T-cell (primary cell): ENCODE measurements around the gene DCAF11. TPM values are rescaled to one million over a fixed set of nuclear protein-coding genes. Genes with fewer than 3 reads are reported as not detected.

Source experiments
- ATAC-seq, 4 experiments: fragments of 200-7000 bp in 3 of 4; fragments of 150-1000 bp in 1 of 4; cut with Tn5 transposase; replicated peaks in 1 of 4; 1 replicate in 3 of 4; 2 replicates in 1 of 4; pipeline ENCODE4 v1.10.0; 2021; ENCODE audit warnings: moderate library complexity in 3 of 4, mild to moderate bottlenecking in 2 of 4, moderate number of reproducible peaks in 1 of 4
- CTCF ChIA-PET, 2 donors: fragments of 300-600 bp; sonication (Branson Sonifier 250); formaldehyde crosslinking; loops; one replicate each; lab custom pipeline; 2022; ENCODE audit warnings: antibody characterized with exemption in 2 of 2; lab: Charles Lee
- POLR2A ChIA-PET, 2 donors: fragments of 300-600 bp; sonication (Branson Sonifier 250); formaldehyde crosslinking; loops; one replicate each; lab custom pipeline; 2022; ENCODE audit warnings: antibody characterized with exemption in 2 of 2; lab: Charles Lee
- DNase-seq, 35 experiments: peaks; one replicate each; pipeline versions ENCODE4 v3.0.0 to v3.0.0-alpha.2; 2013 to 2023
- H3K27ac ChIP-seq: one replicate; pipeline ENCODE4 v1.5.1; 2013; ENCODE audit warnings: low read length
- H3K27me3 ChIP-seq, 2 experiments: replicated peaks in 1 of 2; 1 replicate in 1 of 2; 2 replicates in 1 of 2; pipeline versions ENCODE4 v1.6.1 to v1.7.0; 2013; ENCODE audit warnings: low read length in 1 of 2, mixed read lengths in 1 of 2; ENCODE audit not compliant: control insufficient read depth in 2 of 2, insufficient read depth in 2 of 2; ENCODE audit errors: extremely low read depth in 1 of 2
- H3K36me3 ChIP-seq, 2 donors: 1 replicate in 1 of 2; 2 replicates in 1 of 2; pipeline versions ENCODE4 v1.6.1 to v1.7.0; 2013; ENCODE audit warnings: low read length in 1 of 2; ENCODE audit not compliant: control insufficient read depth in 2 of 2, insufficient read depth in 1 of 2; ENCODE audit errors: extremely low read depth in 1 of 2
- H3K4me1 ChIP-seq, 2 experiments: 1 replicate in 1 of 2; 2 replicates in 1 of 2; pipeline versions ENCODE4 v1.6.1 to v1.7.0; 2013; ENCODE audit warnings: low read length in 2 of 2, mixed read lengths in 1 of 2; ENCODE audit not compliant: insufficient read depth in 2 of 2, control insufficient read depth in 1 of 2; ENCODE audit errors: extremely low read depth in 1 of 2
- H3K4me3 ChIP-seq, 2 donors: 1 replicate in 1 of 2; 2 replicates in 1 of 2; pipeline versions ENCODE4 v1.5.1 to v1.7.0; 2013; ENCODE audit warnings: mild to moderate bottlenecking in 2 of 2, low read length in 1 of 2, moderate library complexity in 1 of 2; ENCODE audit not compliant: control insufficient read depth in 1 of 2; ENCODE audit errors: extremely low read depth in 1 of 2
- H3K9me3 ChIP-seq: 2 replicates; pipeline ENCODE4 v1.7.0; 2013
- H3K27ac Mint-ChIP-seq, 2 donors: one replicate each; pipeline ENCODE4 v1.8.0; 2020 to 2021; ENCODE audit warnings: mild to moderate bottlenecking in 2 of 2, mixed read lengths in 2 of 2
- H3K27me3 Mint-ChIP-seq, 2 donors: one replicate each; pipeline ENCODE4 v1.8.0; 2021 to 2022; ENCODE audit warnings: mixed read lengths in 2 of 2
- H3K36me3 Mint-ChIP-seq: one replicate; pipeline ENCODE4 v1.8.0; 2021; ENCODE audit warnings: mixed read lengths
- H3K4me1 Mint-ChIP-seq, 3 donors: one replicate each; pipeline ENCODE4 v1.8.0; 2020 to 2022; ENCODE audit warnings: mixed read lengths in 3 of 3, mild to moderate bottlenecking in 1 of 3
- H3K4me3 Mint-ChIP-seq, 3 donors: one replicate each; pipeline ENCODE4 v1.8.0; 2020 to 2022; ENCODE audit warnings: mild to moderate bottlenecking in 3 of 3, mixed read lengths in 3 of 3, moderate library complexity in 3 of 3
- H3K9me3 Mint-ChIP-seq, 3 donors: one replicate each; pipeline ENCODE4 v1.8.0; 2020 to 2022; ENCODE audit warnings: mixed read lengths in 3 of 3
- WGBS: methylation state at CpG from one replicate; pipeline ENCODE4 v1.1.5; 2013; ENCODE audit warnings: missing lambda C conversion rate; ENCODE audit not compliant: insufficient coverage; 5-methylcytosine and 5-hydroxymethylcytosine counted together
- total RNA-seq, 35 experiments: library from RNA in 6 of 35; stranded (reverse) in 6 of 35; fragments of 120-200 nt in 1 of 35; gene quantifications; one replicate each; pipeline versions ENCODE4 v1.2.1 to v1.2.4 and lab custom pipeline; 2013 to 2026

Gene DCAF11
- total RNA-seq, 5 donors from 2014 or later (not counting 1 experiment from before 2014, with no cell fraction given): 78.5 to 94.1 (median 89.6) TPM

DNA sequence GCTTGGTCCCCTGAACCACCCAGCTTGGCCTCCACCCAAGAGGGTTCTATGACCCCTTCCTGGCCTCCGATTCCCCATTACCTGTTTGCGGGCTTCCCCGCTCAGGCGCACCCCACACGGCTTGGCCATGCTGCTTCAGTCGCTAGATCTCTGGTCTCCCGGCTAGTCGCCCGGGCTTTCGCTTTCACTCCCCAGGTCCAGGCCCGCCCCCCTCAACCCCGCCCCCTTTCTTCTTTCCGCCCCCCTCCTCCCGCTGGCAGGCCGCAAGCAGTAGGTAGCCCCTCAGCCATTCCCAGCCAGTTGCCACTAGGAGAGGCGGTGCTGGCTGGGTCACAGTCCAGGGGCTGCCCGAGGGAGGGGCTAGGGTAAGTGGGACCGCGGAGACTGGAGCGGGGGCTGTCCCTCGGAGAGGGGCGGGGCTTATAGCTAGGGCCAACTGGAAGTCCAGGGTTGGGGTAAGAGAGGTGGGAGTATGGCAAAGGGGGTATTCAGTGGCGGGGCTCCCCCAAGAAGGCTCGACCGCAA, 31.9 kb downstream of the DCAF11 start, which contains the start of gene PSME2:
TSS of gene PSME2 (minus strand) at position 158 of the 525 bp plus-strand sequence. CDS start at position 129, 29 bp downstream.
- POLR2A ChIA-PET: interaction anchor here (0.5 to 3.0 kb wide), 9 partner anchors 8 to 1615 kb away, joined by 3 to 23 read pairs (median 5); partner anchors contain the start of genes DCAF11 (in 2 of the 2), NRL (in 2 of the 2), IRF9 (in 1 of the 2) and PSME1 (in 1 of the 2)
- H3K9me3 Mint-ChIP-seq: no peaks in the 10 kb centered on the region
- DNase-seq: peak; percentile 61 to 89 (median 74)
- Histone ChIP-seq H3K27me3 (no peaks in the 10 kb centered on the region), H3K4me3 (peak within 1 kb of the TSS; percentile 69 to 91), H3K4me1 (peaks cover 19 to 63% of the 10 kb centered on the region in 2 experiments), H3K36me3 (peaks cover 16 to 56% of the 10 kb centered on the region in 2 donors), H3K9me3 (no peaks in the 10 kb centered on the region), H3K27ac (peak within 1 kb of the TSS; percentile 82)
- H3K36me3 Mint-ChIP-seq: peaks cover 37% of the 10 kb centered on the region
- CTCF ChIA-PET: interaction anchor here (0.6 to 2.7 kb wide), 11 partner anchors 9 to 96 kb away, joined by 3 to 30 read pairs (median 3); partner anchors contain the start of genes DCAF11 (in 1 of the 2), IRF9 (in 1 of the 2), NRL (in 1 of the 2) and PSME1 (in 1 of the 2)
- WGBS: under 1% methylated on average over 15 of the region's 25 CpGs
- H3K27me3 Mint-ChIP-seq: no peaks in the 10 kb centered on the region
- H3K4me1 Mint-ChIP-seq: peaks cover 69 to 72% (median 70%) of the 10 kb centered on the region in 3 donors
- H3K4me3 Mint-ChIP-seq: peak within 1 kb of the TSS; percentile 96 to 99 (median 97)
- peak; percentile 57 to 67 (median 62) for ATAC-seq
- peak within 1 kb of the TSS; percentile 95 to 99 for H3K27ac Mint-ChIP-seq

- DNase-seq: peak; percentile 90 to 99 (median 97)
- H3K36me3 ChIP-seq: peaks cover 20 to 63% of the 10 kb centered on the region in 2 donors
- ChIA-PET CTCF (interaction anchor here (0.6 to 2.7 kb wide), 11 partner anchors 9 to 95 kb away, joined by 3 to 30 read pairs (median 3); partner anchors contain the start of genes IRF9 (in 2 of the 2), DCAF11 (in 1 of the 2), NRL (in 1 of the 2) and PSME1 (in 1 of the 2)), POLR2A (interaction anchor here (0.6 to 3.0 kb wide), 8 partner anchors 9 to 1616 kb away, joined by 3 to 23 read pairs (median 4); partner anchors contain the start of genes DCAF11 (in 2 of the 2), NRL (in 2 of the 2), IRF9 (in 1 of the 2) and PSME1 (in 1 of the 2))
- H3K4me3 ChIP-seq: peak within 1 kb of the TSS; percentile 69 to 91
- Mint-ChIP-seq H3K27ac (peak within 1 kb of the TSS; percentile 95 to 99), H3K4me3 (peak within 1 kb of the TSS; percentile 96 to 99 (median 97)), H3K27me3 (no peaks in the 10 kb centered on the region), H3K4me1 (peaks cover 64 to 69% (median 66%) of the 10 kb centered on the region in 3 donors), H3K9me3 (no peaks in the 10 kb centered on the region), H3K36me3 (peaks cover 40% of the 10 kb centered on the region)
- no peaks in the 10 kb centered on the region for H3K9me3 ChIP-seq
- H3K27me3 ChIP-seq: no peaks in the 10 kb centered on the region
- H3K4me1 ChIP-seq: peaks cover 17 to 58% of the 10 kb centered on the region in 2 experiments
- under 1% methylated on average over 48 of the region's 57 CpGs for WGBS
- peak; percentile 89 to 93 (median 90) for ATAC-seq
- peak within 1 kb of the TSS; percentile 82 for H3K27ac ChIP-seq
These were observed 32.6 kb downstream of the DCAF11 start, which contains the start of gene RNF31 for GRCh38 chr14:24146978-24147760. Gene RNF31, plus strand, starts transcription at chr14:24147498. Its CDS starts 201 bp downstream, at chr14:24147699.

DNA sequence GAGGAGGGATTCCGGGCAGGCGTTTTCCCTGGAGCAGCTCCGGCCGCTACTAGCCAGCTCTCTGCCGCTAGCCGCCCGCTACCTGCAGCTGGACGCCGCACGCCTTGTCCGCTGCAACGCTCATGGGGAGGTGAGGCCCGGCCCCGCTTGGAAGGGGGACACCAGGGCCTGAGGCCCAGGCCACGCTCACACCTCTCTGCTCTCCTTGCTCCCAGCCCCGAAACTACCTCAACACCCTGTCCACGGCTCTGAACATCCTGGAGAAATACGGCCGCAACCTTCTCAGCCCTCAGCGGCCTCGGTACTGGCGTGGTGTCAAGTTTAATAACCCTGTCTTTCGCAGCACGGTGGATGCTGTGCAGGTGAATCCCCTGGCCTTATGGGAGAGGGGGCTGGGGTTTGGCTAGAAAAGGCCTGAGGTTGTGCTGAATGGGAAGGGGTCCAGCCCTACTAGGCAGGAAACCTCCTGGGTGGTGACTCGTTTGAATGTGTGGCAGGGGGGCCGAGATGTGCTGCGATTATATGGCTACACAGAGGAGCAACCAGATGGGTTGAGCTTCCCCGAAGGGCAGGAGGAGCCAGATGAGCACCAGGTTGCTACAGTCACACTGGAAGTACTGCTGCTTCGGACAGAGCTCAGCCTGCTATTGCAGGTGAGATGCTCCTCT, 33.3 kb downstream of the DCAF11 start:
- Mint-ChIP-seq H3K27ac (peak overlapping the region; percentile 76 to 83), H3K36me3 (peaks cover 40% of the 10 kb centered on the region), H3K4me3 (peak overlapping the region; percentile 96 to 99 (median 97)), H3K9me3 (no peaks in the 10 kb centered on the region), H3K4me1 (peaks cover 57 to 65% (median 63%) of the 10 kb centered on the region in 3 donors), H3K27me3 (no peaks in the 10 kb centered on the region)
- POLR2A ChIA-PET: interaction anchor here (0.8 to 3.0 kb wide), 3 partner anchors 11 to 33 kb away, joined by 3 to 23 read pairs (median 3); partner anchors contain the start of genes DCAF11 (in 1 of the 2) and NRL (in 1 of the 2)
- 6% methylated on average over 18 of the region's 29 CpGs for WGBS
- H3K27ac ChIP-seq: peak overlapping the region; percentile 26
- peak overlapping the region; percentile 69 to 91 for H3K4me3 ChIP-seq
- peaks cover 20 to 64% of the 10 kb centered on the region in 2 donors for H3K36me3 ChIP-seq
- H3K9me3 ChIP-seq: no peaks in the 10 kb centered on the region
- ATAC-seq (no peak), DNase-seq (peak in 1 of 35 experiments; percentile 23)
- H3K27me3 ChIP-seq: no peaks in the 10 kb centered on the region
- CTCF ChIA-PET: interaction anchor here (0.8 to 2.7 kb wide), 7 partner anchors 11 to 94 kb away, joined by 3 to 30 read pairs (median 3); partner anchors contain the start of genes IRF9 (in 2 of the 2), PSME1 (in 1 of the 2) and TINF2 (in 1 of the 2)
- H3K4me1 ChIP-seq: peaks cover 16 to 56% of the 10 kb centered on the region in 2 experiments

- ChIA-PET CTCF (interaction anchor here in 1 of 2 donors (1.0 to 1.4 kb wide), 2 partner anchors 11 to 36 kb away, joined by 3 read pairs; no protein-coding TSS in a partner anchor), POLR2A (no interaction called here)
- Histone ChIP-seq H3K4me3 (no peak overlapping the region), H3K36me3 (peaks cover 18 to 53% of the 10 kb centered on the region in 2 donors), H3K4me1 (peaks cover 16 to 50% of the 10 kb centered on the region in 2 experiments), H3K27ac (no peak overlapping the region), H3K27me3 (no peaks in the 10 kb centered on the region), H3K9me3 (no peaks in the 10 kb centered on the region)
- ATAC-seq (no peak), DNase-seq (no peak)
- Mint-ChIP-seq H3K36me3 (peaks cover 28% of the 10 kb centered on the region), H3K9me3 (no peaks in the 10 kb centered on the region), H3K27me3 (no peaks in the 10 kb centered on the region), H3K4me3 (peak overlapping the region; percentile 96 to 99 (median 97)), H3K27ac (peak overlapping the region in 1 of 2 donors; percentile 73), H3K4me1 (peaks cover 45 to 53% (median 51%) of the 10 kb centered on the region in 3 donors)
- whole genome bisulfite sequencing: 100% methylated on average over 1 of the region's 3 CpGs
These were observed 34.9 kb downstream of the DCAF11 start for GRCh38 chr14:24149302-24149969.

GRCh38 chr14:24150061-24150460, 35.5 kb downstream of the DCAF11 start:
- no peak overlapping the region for H3K27ac ChIP-seq
- Mint-ChIP-seq H3K4me1 (peaks cover 40 to 47% (median 45%) of the 10 kb centered on the region in 3 donors), H3K4me3 (no peak overlapping the region), H3K27me3 (no peaks in the 10 kb centered on the region), H3K36me3 (peaks cover 35% of the 10 kb centered on the region), H3K9me3 (no peaks in the 10 kb centered on the region), H3K27ac (peak overlapping the region in 1 of 2 donors; percentile 73)
- peaks cover 18 to 53% of the 10 kb centered on the region in 2 donors for H3K36me3 ChIP-seq
- CTCF ChIA-PET: interaction anchor here in 1 of 2 donors (1.4 kb wide), 1 partner anchor 10 kb away, joined by 3 read pairs; no protein-coding TSS in a partner anchor
- no peak for ATAC-seq
- POLR2A ChIA-PET: interaction anchor here in 1 of 2 donors (0.7 kb wide), 1 partner anchor 328 kb away, joined by 3 read pairs; no protein-coding TSS in a partner anchor
- no peaks in the 10 kb centered on the region for H3K9me3 ChIP-seq
- no peak for DNase-seq
- no peaks in the 10 kb centered on the region for H3K27me3 ChIP-seq
- H3K4me1 ChIP-seq: peaks cover 16 to 47% of the 10 kb centered on the region in 2 experiments
- H3K4me3 ChIP-seq: no peak overlapping the region
- over 99% methylated on average over 7 of the region's 9 CpGs for WGBS
